ENCODE data around the gene MISP. TPM values are rescaled to one million over a fixed set of nuclear protein-coding genes. Genes with fewer than 3 reads are reported as not detected.
"Not testable (repeated sequence)": the region's sequence is repeated elsewhere in the genome, so short reads cannot be mapped to it uniquely, and the experiment has no call there.

MISP gene
- total RNA-seq, 2 donors from 2014 or later, result 0.14 TPM; not detected in 1

DNA sequence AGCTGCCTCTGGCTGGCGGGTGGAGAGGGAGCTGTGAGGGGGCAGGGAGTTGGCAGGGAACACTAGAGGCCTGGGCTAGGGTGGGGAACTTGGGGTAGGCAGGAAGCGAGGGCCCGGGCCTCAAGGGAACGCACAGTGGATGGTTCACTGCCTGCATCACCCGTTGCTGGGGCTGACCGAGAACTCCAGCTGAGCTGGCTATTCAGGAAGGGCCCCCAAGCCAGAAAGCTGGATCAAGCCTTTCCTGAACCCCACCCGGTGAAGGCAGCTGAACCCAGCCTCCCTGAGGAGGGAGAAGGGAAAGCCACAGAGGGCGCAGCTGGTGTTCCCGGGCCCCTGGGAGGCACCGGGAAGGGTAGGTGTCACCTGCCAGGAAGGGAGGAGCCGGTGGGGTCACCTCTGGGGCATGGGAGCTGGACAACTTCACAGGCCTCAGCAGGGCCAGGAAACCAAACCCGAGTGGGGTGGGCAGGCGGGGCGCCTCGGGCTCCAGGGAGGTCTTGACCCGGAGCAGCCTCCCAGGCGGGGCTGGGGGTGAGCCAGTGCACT, 28.3 kb upstream of the MISP start:
- no peak for DNase-seq (ENCODE audit: low spot score)
- intact Hi-C loops (cut with DNase I), result loop anchor here in 1 of 2 donors (10.0 kb wide), 1 partner anchor 138 kb away; the partner anchor contains the start of gene HCN2

DNA sequence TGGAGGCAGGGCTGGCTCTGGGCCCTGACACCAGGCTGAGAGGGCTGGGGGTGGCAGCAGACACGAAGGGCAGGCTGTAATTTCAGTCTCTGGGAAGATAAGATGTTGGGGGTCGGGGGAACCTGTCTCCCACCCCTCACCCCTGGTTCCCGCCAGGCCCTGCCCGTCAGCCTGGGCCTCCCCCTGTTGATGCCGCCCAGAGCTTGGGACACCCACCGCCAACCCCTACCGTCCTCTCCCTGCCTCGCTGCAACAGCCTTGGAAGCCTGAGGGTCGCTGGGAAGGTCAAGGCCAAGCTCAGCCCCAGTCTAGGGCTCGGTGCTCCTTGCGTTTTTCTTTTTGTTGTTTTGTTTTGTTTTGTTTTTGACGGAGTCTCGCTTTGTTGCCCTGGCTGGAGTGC, 27.7 kb upstream of the MISP start:
- intact Hi-C loops (cut with DNase I), result loop anchor here in 1 of 2 donors (10.0 kb wide), 1 partner anchor 138 kb away; the partner anchor contains the start of gene HCN2
- no peak for DNase-seq (ENCODE audit: low spot score)

DNA sequence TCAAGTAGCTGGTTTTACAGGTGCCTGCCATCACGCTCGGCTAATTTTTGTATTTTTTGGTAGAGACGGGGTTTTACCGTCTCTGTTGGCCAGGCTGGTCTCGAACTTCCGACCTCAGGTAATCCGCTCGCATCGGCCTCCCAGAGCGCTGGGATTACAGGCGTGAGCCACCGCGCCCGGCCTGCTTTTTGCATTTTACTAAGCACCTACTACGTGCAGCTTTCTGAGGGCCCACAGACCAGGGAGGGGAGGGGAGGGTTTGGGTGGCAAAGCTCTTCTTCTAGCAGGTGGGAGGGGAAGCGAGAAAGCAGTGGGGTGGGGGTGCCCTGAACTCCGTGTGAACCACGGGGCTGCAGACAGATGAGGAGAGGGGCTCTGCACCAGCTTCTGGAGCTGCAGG, 27.2 kb upstream of the MISP start:
- DNase-seq (ENCODE audit: low spot score), result no peak

DNA sequence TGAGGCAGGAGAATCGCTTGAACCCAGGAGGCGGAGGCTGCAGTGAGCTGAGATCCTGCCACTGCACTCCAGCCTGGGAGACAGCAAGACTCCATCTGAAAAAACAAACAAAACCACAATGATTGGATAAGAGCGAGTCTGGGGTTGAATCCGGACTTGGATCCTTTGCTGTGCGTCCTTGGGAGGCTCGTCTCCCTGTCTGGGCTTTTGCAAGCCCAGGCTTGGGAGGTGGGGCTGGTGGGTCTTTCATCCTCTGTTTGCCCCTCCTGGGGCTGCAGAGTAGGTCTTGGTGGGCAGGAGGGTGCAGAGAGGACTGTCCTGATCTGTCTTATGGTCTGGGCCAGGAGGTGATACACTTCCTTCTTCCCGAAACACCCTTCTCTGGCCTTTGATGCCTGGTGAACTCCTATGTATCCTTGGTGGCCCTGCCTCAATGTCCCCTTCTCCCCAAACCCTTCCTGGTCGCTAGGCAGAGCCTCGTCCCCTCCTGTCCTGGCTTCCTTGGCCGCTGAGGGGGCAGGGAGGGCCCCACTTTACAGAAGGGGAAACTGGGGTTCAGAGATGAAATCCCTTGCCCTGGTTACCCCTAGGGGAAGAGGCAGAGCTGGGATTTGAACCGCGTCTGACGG, 25.3 kb upstream of the MISP start:
- intact Hi-C loops (cut with DNase I), result loop anchor here in 1 of 2 donors (10.0 kb wide), 1 partner anchor 141 kb away; the partner anchor contains the start of gene HCN2
- DNase-seq (ENCODE audit: low spot score), result no peak

More for the DNA sequence above, 27.2 kb upstream of the MISP start:
- intact Hi-C loops (cut with DNase I), result loop anchor here in 1 of 2 donors (10.0 kb wide), 1 partner anchor 139 kb away; the partner anchor contains the start of gene HCN2

DNA sequence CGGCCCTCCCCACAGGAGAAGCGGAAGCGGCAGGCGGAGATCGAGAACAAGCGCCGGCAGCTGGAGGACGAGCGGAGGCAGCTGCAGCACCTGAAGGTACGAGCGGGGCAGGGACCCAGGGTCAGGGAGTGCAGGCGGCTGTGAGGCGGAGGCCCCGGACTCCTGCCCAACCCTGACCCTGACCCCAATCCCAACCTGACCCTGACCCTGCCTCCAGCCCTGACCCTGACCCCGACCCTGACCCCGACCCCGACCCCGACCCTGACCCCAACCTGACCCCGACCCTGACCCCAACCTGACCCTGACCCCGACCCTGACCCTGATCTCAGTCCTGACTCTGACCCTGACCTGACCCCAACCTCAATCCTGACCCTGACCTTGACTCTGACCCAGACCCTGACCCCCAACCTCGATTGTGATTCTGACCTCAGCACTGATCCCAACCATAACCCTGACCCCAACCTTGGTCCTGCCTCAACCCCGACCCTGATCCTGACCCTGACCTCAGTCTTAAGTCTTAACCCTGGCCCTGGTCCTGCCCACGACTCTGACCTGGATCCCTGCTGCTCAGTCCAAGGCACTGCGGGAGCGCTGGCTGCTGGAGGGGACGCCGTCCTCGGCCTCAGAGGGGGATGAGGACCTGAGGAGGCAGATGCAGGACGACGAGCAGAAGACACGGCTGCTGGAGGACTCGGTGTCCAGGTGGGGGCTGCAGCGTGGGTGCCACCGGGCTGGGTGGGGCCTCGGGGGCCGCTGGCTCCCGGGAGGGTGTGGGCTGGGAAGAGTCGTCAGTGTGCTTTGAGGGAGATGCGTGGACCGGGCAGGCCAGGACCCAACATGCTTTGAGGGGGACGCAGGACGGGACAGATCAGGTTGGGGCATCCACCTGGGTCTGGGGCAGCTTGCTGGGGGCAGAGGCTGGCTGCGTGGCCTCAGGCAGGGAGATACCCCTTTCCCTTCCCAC, 23.6 kb upstream of the MISP start:
- DNase-seq (ENCODE audit: low spot score), result no peak
- intact Hi-C loops (cut with DNase I), result loop anchor here in 1 of 2 donors (10.0 kb wide), 1 partner anchor 142 kb away; the partner anchor contains the start of gene HCN2

DNA sequence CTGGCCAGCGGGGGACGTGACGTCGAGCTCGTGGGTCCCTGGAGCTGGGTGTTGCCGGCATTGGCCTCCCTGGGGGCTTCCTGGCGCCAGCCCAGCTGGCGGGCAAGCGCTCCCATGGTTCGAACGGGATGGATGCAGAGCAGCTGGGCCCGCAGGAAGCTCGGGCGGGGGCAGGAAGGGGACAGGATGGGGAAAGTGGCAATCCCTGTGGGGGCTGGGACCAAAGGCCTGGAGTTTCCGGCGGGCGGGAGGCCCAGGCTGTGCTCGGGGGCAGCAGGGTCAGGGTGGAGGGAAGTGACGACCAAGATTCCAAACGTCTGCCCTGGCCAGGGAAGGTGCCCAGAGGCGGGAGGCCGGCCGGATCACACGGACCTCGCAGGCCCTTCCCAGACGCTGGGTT, 22.9 kb upstream of the MISP start:
- peak; percentile 90 for DNase-seq (ENCODE audit: low spot score)
- intact Hi-C loops (cut with DNase I), result loop anchor here in 1 of 2 donors (10.0 kb wide), 1 partner anchor 143 kb away; the partner anchor contains the start of gene HCN2

DNA sequence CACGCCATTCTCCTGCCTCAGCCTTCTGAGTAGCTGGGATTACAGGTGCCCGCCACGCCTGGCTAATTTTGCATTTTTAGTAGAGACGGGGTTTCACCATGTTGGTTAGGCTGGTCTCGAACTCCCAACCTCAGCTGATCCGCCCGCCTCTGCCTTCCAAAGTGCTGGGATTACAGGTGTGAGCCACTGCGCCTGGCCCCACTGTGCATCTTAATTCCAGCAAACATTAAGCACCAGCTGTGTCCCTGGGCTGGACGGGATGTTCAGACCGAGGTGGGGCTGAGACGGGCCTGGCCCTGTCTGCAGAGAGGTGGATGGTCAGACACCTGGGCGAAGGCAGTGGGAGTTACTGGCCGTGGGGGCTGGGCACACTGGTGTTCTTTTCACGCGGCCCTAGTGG, 21.3 kb upstream of the MISP start:
- intact Hi-C loops (cut with DNase I), result loop anchor here in 1 of 2 donors (10.0 kb wide), 1 partner anchor 145 kb away; the partner anchor contains the start of gene HCN2
- DNase-seq (ENCODE audit: low spot score), result not testable (repeated sequence)

DNA sequence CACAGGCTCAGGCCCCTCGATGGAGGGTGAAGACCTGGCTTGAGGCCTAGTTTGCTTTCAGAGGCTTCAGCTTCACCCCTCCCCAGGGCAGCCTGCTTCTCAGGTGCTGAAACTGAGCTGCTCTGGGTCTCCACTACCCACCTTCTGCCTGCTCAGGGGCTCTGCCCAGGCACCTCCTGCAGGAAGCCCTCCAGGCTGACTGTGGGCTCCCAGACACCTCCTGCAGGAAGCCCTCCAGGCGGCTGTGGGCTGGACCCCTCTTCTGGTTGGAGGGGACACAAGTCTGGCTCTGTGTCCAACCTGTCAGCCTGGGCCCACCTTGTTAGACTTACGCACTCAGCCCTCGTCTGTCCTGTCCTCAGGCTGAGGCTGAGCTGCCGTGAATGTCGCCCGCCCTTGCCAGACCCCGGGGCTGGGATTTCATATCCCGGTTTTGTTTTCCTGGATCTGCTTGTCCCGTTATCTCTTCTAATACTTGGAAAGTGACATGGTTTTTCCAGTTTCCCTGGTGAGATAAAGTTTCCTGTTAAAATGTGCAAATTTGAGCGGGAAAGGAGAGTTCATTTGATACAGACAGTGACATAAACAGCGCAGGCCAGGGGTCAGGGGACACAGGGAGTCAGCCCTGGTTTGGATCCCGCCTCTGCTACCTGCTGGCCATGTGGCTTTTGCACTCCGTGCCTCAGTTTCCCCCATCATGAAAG, 20.8 kb upstream of the MISP start:
- intact Hi-C loops (cut with DNase I), result loop anchor here in 1 of 2 donors (2.0 to 10.0 kb wide), 2 partner anchors 63 to 145 kb away; partner anchors contain the start of gene HCN2
- no peak for DNase-seq (ENCODE audit: low spot score)

DNA sequence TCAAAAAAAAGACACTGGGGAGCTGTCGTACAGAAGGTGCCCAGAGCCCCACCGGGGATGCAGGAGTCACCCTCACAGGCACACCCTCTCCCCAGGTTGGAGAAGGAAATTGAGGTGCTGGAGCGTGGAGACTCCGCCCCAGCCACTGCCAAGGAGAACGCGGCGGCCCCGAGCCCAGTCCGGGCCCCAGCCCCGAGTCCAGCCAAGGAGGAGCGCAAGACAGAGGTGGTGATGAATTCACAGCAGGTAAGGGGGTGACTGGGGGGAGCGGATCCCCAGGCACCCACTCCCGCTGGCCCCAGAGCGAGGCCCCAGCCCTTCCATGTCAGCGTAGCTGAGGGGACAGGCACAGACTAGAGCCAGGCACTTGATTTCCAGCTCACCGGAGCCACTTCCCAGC, 19.9 kb upstream of the MISP start:
- intact Hi-C loops (cut with DNase I), result loop anchor here in 1 of 2 donors (2.0 kb wide), 1 partner anchor 64 kb away; no protein-coding TSS in a partner anchor
- no peak for DNase-seq (ENCODE audit: low spot score)

DNA sequence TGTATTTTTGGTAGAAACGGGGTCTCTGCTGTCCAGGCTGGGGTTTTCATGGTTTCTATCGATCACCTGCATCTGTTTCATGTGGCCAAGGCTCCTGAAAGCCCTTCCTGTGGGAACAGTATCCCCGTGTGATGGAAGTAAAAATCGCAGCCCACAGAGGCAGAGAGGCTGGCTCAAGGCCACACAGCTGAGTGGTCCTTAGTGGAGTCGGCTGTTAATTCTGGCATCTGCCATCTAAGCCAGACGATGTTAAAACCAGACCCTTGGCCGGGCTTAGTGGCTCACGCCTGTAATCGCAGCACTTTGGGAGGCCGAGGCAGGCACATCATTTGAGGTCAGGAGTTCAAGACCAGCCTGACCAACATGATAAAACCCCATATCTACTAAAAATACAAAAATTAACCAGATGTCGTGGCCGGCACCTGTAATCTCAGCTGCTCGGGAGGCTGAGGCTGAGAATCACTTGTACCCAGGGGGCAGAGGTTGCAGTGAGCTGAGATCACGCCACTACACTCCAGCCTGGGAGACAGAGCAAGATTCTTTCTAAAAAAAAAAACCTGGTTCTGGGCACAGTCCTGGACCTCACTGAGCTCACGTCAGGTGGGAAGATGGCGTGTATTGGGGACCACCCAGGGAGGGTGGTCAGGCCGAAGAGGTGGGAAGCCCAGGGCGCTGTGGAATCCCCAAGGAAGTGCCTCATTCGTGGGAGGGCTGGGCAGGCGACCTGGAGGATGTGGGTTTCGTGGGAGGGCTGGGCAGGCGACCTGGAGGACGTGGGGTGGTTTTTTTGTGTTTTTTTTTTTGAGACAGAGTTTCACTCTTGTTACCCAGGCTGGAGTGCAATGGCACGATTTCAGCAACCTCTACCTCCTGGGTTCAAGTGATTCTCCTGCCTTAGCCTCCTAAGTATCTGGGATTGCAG, 18.5 kb upstream of the MISP start:
- intact Hi-C loops (cut with DNase I), result no loop called here
- DNase-seq (ENCODE audit: low spot score), result no peak

DNA sequence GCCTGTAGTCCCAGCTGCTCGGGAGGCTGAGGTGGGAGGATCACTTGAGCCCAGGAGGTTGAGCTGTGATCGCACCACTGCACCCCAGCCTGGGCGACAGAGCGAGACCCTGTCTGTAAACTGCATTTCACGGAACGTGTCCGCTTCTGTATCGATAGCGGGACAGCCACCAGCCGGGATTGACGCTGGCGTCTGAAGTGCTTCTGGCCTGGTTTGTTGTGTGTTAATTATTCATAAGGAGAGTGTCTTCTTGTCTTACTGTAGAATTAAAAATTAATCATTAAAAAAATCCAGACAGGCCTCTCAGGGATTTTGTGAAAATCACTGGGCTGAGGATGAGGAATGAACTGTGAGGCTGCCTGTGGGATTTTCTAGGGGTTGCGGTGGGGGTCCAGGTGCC, 16.2 kb upstream of the MISP start:
- no peak for DNase-seq (ENCODE audit: low spot score)
- intact Hi-C loops (cut with DNase I), result loop anchor here in 1 of 2 donors (2.0 kb wide), 1 partner anchor 70 kb away; no protein-coding TSS in a partner anchor

DNA sequence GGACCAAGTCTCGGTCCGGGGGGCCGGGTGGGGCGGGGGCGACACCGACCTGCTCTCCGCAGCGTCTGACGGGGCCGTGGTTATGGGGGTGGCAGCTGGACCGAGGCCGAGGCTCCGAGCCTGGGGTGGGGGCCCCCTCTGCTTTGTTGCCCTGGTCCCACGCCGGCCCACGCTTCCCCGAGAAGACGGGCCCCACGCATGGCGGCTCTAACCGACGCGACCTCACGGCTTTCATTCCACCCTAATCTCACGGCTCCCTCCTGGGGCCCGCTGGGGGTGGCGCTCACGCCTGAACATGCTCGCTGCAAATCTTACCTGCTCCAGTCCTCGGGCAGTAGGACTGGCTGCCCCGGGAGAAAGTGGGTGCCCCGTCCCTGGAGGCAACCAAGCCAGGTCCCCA, 14.8 kb upstream of the MISP start:
- no peak for DNase-seq (ENCODE audit: low spot score)
- intact Hi-C loops (cut with DNase I), result no loop called here

DNA sequence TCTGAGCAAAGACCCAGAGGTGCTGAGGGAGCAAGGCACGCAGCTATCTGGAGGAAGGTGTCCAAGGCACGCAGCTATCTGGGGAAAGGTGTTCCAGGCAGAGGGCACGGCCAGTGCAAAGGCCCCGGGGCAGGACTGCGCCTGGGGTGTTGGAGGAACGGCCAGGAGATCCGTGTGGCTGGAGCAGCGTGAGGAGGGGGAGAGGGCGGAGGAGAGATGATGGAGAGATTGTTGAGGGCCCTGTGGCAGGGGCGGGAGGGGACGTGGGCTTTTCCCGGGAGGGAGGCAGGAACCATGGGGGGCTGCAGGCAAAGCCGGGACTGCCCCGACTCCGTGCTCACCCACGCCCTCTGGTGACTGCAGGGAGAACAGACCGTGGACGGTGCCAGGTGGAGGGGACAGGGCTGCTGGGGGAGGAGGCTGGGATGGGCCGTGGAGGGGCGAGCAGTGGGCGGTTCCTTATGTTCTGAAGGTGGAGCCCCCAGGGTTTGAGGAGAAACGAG, 13.3 kb upstream of the MISP start:
- no peak for DNase-seq (ENCODE audit: low spot score)
- intact Hi-C loops (cut with DNase I), result no loop called here

DNA sequence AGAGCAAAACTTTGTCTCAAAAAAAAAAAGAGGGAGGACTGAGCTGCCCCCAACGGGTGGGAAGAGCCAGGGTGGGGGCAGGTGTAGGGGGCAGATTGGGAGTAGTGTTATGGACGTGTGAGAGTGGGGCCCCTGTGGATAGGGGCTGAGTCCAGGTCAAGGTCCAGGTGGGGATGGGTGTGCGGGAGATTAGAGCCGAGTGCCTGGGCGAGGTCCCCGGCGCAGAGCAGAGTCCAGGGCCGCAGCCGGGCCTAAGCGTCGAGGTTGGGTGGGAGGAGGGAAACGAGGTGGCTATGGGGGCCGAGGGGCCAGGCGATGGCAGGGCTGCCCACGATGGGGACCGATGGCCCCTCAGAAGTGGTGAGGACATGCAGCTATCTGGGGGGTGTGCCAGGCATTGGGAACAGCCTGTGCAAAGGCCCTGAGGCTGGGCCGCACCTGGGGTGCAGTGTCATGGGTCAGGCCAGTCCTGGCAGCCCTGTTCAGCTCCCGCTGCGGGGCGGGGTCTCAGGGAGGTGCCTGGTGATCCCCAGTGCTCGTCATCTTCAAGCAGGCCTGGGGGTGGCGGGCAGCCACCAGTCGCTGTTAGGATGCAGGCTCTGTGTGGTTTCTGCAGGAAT, 12.3 kb upstream of the MISP start:
- intact Hi-C loops (cut with DNase I), result no loop called here
- no peak for DNase-seq (ENCODE audit: low spot score)

DNA sequence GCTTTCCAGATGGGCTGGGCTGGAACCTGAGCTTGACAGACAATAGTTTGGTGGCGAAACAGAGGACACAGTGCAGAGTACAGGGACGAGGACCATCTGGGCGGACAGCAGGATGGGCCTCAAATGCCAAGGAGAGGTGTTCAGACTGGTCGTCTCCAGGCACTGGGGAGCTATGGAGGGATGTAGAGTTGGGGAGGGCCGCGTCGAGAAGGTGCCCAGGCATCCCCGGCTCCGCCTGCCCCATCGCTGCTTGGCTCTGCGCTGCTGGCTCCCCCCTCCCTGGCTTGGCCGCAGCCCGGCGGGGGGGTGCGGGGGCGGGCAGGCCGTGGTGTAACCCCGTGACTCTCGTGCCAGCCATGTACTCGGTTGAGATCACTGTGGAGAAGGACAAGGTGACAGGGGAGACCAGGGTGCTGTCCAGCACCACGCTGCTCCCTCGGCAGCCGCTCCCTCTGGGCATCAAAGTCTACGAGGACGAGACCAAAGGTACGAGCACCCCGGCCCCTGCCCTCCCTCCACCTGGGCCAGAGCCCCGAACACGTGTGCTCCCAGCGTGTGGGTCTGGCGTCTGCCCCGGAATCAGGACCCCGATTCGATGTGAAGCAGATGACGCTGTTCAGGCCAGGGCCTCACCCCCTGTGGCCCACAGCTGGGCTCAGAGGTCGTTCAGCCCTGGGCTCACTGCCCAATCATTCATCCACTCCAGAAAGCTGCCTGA, 10.8 kb upstream of the MISP start:
- intact Hi-C loops (cut with DNase I), result loop anchor here in 1 of 2 donors (5.0 kb wide), 1 partner anchor 1477 kb away; no protein-coding TSS in a partner anchor
- DNase-seq (ENCODE audit: low spot score), result no peak

DNA sequence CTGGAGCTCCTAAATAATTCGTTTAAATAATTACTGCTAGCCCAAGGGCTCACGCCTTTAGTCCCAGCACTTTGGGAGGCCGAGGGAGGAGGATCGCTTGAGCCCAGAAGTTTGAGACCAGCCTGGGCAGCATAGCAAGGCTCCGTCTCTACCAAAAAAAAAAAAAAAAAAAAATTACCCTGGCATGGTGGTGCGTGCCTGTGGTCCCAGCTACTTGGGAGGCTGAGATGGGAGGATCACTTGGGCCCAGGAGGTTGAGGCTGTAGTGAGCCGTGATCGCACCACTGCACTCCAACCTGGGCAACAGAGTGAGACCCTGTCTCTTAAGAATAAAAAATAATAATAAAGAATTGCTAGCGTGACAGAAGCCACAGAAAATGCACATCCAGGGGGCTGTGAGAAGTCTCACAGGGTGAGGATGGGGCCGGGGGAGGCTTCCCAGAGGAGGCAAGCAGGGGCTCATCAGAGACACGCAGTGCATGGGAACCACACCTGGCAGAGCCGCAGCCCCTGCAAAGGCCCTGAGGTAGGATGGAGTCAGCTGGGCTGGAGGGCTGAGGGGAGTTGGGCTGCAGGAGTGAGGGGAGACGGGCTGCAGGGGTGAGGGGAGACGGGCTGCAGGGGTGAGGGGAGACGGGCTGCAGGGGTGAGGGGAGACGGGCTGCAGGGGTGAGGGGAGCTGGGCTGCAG, 10.0 kb upstream of the MISP start:
- intact Hi-C loops (cut with DNase I), result loop anchor here in 1 of 2 donors (5.0 kb wide), 1 partner anchor 1476 kb away; no protein-coding TSS in a partner anchor
- not testable (repeated sequence) for DNase-seq (ENCODE audit: low spot score)

Measured in posterior vena cava (tissue), 2 donors.